GM12892 (cell line): Measurements from ENCODE around the gene PGLYRP4.

ENCODE experiments used
- POLR2A ChIP-seq: IDR thresholded peaks from 2 replicates; pipeline ENCODE4 v1.6.1; 2011; ENCODE audit warnings: low read depth, low read length, control low read depth
- TAF1 ChIP-seq: IDR thresholded peaks from 2 replicates; pipeline ENCODE4 v1.6.1; 2011; ENCODE audit warnings: low read depth, mild to moderate bottlenecking, control low read depth, low read length, borderline replicate concordance

- TF ChIP-seq TAF1 (no peak), POLR2A (no peak)
Observed at GRCh38 chr1:153389401-153389800, 40.8 kb upstream of the PGLYRP4 start.
